NCI-H146 treated with DMSO at 0.1 percent for 48 hours (cell line): ENCODE measurements around the gene PIAS2.

Source experiments
- DNase-seq: peaks from one replicate; lab custom pipeline; 2025; ENCODE audit not compliant: unreplicated experiment; lab: John Stamatoyannopoulos, UW

The PIAS2 gene

DNA sequence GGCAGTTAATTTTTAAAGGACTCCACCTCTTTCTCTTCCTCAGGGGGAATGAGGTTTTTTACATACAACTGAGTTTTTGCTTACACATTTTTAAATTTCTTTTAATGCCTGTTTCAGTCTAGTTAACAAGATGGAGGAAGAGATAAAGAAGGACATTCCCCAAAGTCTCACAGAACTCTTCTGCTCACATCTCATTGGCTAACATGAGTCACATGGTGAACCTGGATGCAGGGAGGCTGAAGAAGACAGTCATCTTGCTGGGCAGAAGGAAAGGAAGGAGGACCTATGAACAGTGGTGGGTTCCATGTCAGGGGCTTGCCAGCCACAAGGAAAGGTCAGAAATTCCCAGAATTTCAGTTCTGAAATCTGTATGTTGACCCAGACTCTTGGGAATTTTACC lies 150.1 kb downstream of the PIAS2 start:
- DNase-seq, result no peak

GRCh38 chr18:46764586-46764985 lies 152.7 kb downstream of the PIAS2 start:
- DNase-seq, result no peak

GRCh38 chr18:46761059-46761769 lies 156.1 kb downstream of the PIAS2 start:
- DNase-seq, result peak; percentile 99

DNA sequence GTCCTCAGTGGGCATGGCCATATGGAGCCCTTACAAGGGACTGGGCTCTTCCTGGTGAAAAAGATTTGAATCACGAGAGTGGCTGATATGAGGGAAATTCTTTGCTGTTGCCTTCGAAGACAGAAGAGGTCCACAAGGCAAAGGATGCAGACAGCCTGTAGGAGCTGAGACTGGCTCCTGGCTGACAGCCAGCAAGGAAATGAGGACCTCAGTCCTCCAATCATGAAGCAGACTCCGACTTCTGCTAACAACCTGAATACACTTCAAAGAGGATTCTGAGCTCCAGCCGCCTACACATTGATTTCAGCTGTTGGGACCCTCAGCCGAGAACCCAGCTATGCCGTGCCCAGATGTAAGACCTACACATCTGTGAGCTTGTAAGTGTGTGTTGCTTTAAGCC lies 157.4 kb downstream of the PIAS2 start:
- peak; percentile 97 for DNase-seq

- peak; percentile 97 for DNase-seq
Measured at GRCh38 chr18:46756559-46757201, 160.6 kb downstream of the PIAS2 start, which contains the start of gene ST8SIA5. ST8SIA5 (minus strand) TSS chr18:46757053; CDS start chr18:46756508, 545 bp downstream.

- DNase-seq, result peak; percentile 48
Measured at GRCh38 chr18:46756025-46756558, 161.2 kb downstream of the PIAS2 start.

- DNase-seq, result no peak
Measured at GRCh38 chr18:46755315-46756024, 161.8 kb downstream of the PIAS2 start.

- DNase-seq, result peak; percentile 67
Measured at GRCh38 chr18:46754661-46755292, 162.5 kb downstream of the PIAS2 start.

- DNase-seq, result no peak
Measured at GRCh38 chr18:46754188-46754587, 163.1 kb downstream of the PIAS2 start.
